Kidney glomerular epithelial cell (primary cell): ENCODE measurements around the gene QPCT.
"Not testable (repeated sequence)": the region's sequence is repeated elsewhere in the genome, so short reads cannot be mapped to it uniquely, and the experiment has no call there.

Experiments
- DNase-seq: peaks from one replicate; lab custom pipeline; 2025; lab: John Stamatoyannopoulos, UW

Gene QPCT

DNA sequence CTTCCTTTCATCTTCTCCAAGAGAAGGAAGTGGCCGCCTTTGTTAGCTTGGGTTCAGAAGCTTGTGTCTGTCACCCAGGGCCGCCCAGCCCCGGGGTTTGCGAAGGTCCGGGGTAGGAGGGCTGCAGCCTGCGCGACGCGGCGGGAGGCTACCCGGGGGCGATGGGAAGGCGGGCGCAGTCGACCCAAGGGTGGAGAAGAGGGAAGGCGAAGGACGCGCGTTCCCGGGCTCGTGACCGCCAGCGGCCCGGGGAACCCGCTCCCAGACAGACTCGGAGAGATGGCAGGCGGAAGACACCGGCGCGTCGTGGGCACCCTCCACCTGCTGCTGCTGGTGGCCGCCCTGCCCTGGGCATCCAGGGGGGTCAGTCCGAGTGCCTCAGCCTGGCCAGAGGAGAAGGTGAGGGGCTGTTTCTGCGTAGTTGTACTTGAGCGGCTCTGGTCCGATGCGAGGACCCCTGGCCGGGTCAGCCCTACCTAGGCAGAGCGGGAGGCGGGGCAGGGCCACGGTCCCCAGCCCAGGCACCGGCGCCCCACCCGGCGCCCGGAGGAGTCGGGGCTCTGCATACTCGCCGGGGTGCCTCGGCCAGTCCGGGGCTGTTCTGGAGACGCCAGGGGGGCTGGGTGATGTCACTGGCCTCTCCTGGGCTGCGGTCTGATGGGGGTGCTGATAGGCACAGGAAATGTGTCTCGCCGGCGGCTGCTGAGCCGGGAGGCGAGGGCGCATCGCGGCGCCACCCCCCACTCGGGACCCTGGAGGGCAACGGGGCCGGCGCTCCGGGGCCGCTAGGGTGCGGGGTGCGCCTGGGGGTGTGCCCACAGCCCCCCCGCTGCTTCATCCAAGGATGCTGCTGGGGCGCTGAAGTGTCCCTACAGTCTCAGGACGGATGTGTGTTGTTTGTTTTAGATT lies at the start of gene QPCT:
Gene QPCT (plus strand): TSS at position 178 of the 909 bp plus-strand sequence. CDS start 102 bp downstream, at position 280.
- DNase-seq, result peak; percentile 42

DNA sequence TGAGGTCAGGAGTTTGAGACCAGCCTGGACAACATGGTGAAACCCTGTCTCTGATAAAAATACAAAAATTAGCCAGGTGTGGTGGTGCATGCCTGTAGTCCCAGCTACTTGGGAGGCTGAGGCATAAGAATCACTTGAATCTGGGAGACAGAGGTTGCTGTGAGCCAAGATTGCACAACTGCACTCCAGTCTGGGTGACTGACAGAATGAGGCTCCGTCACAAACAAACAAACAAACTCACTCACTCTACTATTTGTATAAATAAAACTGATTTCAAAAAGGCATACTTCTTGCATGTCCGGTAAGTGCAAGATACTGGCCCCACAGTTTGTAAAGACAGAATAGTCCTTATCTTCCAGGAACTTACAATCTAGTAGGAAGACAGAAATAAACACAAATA lies 49.6 kb upstream of the QPCT start:
- DNase-seq, result not testable (repeated sequence)

DNA sequence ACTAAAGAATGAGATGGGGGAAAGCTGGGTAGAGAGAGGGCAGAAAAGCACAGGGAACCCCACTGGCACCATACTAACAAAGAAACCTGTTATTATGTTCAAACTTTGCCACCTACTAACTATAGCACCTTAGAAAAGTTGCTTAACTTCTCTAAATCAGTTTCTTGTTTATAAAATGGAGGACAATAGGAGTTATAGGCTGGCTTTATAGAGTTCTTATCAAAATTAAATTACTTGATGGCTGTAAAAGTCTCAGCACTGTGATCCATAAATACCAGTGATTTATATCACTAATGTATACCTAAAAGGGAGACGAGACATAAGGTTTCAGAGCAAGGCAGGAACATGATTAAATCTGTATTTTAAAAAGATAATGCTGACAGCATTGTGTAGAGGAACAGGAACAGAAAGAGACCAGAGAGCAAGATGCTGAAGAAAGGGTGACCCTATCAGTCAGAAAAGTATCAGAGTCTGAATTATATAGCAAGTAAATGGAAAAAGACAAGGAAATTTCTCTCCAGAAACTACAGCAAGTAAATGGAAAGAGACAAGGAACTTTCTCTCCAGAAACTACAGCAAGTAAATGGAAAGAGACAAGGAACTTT lies 48.9 kb upstream of the QPCT start:
- DNase-seq, result no peak

DNA sequence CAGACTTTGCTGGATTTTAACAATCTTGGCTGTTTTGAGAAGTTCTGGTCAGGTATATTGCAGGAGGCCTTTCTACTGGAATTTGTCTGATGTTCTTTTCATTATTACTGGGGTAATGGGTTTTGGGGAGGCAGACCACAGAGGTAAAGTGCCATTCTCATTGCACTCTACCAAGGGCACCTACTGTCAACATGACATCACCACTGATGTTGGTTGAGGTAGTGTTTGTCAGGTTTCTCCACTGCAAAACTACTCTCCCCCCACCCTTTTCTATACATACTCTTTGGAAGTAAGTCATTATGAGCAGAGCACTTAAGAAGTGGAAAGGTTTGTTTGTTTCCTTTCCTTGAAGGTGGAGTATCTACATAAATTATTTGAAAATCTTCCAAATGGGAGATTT lies 46.8 kb upstream of the QPCT start:
- DNase-seq, result no peak

DNA sequence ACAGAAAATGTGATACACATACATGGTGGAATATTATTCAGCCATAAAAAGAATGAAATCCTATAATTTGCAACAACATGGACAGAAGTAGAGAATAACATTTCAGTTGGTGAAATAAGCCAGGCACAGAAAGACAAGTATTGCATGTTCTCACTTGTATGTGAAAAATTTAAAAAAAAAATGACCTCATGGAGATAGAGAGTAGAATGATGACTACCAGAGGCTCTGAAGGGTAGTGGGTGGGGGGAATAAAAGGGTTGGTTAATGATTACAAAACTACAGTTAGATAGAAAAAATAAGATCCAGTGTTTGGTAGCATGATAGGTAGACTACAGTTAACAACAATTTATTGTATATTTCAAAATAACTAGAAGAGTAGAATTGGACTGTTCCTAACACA lies 44.3 kb upstream of the QPCT start:
- peak; percentile 31 for DNase-seq

DNA sequence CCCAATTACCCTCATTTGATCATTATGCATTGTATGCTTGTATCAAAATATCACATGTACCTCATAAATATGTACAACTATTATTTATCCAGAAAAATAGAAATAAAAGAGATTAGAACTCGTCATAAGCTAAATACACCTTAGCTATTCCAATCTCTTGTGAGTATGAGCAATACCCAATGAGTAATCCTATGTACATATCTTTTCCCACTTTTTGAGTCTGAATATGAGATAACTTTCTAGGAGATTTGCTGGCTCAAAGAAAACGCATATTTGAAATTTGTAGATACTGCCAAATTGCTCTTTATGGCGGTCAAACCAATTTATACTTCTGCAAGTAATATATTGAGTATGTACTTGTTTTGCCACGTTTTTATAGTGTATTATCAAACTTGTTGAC lies 43.9 kb upstream of the QPCT start:
- no peak for DNase-seq

DNA sequence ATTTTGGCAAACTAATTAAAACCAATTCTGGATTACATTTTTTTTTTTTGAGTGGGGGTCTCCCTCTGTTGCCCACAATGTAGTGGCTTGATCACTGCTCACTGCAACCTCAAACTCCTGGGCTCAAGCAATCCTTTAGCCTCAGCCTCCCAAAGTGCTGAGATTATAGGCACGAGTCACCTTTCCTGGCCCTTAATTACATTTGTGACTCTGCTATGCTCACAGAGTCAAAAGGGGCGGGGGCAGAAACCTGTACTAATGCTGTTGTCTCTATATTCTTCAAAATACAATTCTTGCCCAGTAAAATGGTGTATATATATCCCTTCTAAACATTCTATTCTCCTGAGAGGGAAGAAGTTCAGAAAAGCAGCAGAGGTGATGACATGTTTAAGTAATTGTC lies 43.0 kb upstream of the QPCT start:
- DNase-seq, result no peak

DNA sequence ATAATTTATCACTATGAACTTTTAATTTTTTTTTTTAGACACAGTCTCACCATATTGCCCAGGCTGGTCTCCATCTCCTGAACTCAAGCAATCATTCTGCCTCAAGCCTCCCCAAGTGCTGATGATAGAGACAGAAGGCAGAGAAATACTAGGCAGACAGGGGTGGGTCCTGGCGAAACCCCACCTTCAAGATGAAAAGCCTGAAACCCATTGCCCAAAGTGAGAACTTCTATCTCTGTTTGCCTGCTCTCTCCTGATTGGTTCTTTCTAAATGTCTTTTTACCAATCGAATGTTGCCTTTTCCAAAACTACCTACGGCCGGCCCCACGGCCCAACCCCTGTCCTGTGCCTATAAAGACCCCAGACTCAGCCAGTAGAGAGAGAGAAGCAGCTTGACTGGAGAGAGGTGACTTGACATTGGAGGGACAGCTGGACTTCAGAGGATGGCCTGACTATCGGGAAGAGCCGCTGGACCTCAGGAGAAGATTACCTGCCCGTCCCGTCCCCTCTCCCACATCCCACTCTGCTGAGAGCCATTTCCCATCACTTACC lies 41.7 kb upstream of the QPCT start:
- no peak for DNase-seq

DNA sequence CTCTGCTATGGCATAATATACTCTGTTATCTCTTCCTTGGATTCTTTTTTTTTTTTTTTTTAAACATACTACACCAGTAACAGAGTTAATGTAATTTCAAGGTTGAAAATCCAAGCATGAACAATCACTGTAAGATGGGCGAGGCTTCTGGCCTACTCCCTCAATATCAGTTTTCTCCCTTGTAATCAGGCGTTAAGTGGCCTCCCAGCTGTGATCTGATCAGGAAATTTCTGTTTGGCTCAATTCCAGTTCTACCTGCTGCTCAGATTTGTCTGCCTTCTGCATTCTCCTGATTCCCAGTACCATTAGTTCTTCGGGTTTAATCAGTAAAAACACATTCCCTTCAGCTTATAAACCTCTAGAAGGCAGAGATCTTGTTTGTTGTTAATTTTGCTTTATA lies 38.4 kb upstream of the QPCT start:
- DNase-seq, result no peak

DNA sequence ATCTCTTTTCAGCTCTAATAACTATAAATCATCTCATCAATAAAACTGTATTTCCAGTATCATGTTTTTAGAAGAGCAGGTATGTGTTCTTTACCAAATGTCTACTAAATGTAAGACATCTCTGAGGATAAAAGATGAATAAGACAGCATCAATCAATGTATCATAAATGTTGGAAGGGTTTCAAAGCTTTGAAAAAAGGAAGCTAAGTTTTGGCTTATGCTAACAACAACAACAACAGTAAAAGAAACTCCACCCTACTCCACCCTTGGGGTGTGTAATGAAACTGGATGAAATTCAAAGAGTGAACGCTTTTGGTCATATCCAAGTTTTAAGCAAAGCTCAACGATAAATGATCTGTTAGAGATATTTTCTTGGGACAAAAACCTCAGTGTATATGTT lies 36.9 kb upstream of the QPCT start:
- DNase-seq, result no peak

DNA sequence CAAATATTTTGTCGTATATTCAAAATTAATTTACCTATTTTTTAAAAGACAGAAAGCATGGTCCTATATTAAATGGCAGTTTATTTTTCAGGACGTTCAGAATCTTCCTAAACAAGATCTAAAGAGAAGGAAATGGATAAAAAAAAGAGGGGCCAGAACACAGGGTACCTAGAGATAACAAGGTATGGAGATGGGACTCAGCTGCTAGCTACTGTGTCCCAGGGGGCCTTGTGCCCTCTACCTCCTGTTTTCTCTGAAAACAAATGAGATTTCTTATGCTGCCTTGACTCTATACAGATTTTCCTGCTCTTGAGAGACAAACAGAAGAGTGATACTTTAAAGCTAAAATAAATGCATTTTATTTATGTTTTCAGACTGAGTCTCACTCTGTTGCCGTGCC lies 29.1 kb upstream of the QPCT start:
- DNase-seq, result no peak

DNA sequence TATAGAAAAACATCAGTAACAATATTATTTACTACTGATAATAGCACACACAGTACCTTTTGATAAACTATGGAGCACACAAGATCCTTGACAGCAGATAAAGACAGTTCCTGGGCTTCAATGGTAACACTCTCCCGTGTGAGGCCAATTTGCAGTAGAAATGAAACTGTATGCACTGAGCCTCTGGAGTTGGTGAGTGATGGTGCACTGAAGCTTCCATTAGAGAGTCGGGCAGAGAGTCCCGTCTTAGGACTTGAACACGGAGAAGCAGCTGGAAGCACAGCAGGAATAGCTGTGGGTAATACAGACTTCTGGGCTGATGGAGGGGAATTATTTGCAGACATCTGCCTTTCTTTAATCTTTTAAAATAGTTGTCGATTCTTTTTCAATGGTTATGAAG lies 28.2 kb upstream of the QPCT start:
- no peak for DNase-seq

DNA sequence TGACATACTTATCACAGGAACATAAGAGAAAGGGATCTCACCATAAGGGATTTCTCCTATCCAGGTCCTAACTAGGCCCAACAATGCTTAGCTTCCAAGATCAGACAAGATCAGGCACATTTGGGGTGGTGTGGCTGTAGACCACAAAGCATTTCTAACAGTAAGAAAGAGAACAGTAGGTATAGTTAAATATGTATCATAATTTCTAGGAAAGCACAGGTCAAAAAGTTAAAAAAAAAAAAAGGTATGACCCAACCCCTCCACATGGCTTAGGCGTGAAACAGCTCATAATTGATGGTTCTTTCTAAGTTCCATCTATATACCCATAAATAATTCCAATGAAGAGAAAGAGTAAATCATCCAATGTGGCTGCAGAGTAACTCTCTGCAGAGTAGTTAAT lies 26.7 kb upstream of the QPCT start:
- DNase-seq, result no peak

DNA sequence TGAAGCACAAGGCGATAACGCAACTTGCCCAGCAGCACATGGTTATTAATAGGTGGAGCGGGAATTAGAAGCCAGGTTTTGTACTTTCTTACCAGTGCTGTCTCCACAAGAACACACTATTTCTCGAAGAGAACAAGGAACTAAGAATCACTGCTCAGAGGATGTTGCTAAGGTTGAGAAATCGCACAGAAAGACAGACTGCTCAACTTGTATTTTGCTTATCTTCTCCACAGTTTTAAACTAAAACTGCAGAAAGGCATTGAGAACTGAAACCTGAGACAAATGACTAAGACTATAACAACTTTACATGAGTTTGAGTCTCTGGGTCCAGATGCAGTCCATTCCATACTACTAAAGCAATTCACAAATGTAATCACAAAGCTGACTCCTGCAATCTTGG lies 26.0 kb upstream of the QPCT start:
- DNase-seq, result no peak

DNA sequence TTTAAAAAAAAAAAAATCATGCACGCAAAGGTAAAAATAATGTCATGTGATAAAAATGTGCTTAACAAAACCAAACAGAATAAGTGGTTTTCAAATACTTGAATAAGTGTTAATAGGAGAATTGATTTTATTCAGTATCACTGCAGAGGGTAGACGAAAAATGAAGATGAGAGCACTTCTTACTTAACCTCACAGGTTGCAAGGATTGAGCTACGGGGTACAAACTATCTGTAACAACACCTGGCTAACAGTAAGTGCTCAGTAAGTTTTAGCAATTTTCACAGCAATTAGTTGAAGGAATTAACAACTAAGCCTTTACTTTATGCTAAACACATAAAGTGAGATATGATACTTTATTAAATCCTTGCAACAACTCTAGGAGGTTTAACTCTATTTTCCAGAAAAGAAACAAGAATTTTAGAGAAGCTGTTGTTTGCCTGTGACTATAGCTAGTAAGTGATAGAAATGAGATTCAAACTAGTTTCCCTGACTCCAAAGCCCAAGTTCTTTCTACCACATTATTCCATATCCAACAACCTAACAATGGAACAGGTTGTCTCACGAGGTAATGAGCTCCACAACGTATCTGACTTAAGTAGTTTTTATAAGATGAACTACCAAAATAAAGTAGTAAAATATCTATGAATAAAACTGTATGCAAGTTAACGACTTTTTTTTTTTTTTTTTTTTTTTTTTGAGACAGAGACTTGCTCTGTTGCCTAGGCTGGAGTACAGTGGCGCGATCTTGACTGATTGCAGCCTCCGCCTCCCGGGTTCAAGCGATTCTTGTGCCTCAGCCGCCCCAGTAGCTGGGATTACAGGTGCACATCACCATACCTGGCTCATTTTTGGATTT lies 24.4 kb upstream of the QPCT start:
- no peak for DNase-seq

DNA sequence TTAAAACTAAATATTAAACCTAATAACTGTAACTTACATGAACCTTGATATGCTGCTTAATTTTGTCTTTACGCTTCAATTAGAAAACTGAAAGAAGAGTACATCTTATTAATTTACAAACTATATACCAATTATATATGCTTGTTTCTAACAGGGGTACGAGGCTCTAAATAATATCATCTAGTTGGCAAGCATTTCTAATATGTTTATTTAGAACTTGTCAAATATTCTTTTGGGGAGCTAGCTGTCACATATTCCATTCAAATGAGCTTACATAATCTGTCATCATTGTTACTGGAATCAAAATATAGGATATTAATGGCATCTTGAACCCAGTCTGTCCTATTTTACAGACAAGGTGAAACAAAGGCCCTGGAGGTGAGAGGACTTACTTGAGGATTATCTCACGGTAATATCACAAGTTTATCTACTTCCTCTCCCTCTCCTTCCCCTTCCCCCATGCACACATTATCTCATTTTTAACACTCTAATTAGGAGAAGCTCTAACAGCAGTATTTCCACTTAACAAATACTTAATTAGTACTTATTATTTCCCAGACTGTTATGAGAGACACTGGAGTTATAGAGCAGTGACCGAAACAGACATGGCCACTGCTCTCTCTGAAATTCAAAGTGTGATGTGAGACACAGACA lies 23.3 kb upstream of the QPCT start:
- DNase-seq, result no peak

DNA sequence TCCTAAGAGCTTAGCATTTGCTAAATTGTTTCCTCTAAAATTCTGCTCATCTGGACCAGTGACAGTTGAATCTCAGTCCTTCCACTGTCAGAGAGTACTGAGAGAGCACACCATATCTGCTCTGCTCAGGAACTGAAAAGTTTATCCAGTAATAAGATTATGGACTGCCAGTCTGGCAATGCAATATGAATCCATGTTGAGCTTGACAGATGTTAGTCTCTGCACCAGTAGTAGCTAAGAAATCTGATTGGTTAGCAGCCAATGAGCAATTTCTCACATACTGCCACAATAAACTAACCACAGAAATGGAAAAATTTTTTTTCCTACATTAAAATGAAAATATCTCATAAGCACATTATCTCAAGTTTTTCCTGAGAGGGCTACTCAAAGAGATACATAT lies 22.1 kb upstream of the QPCT start:
- no peak for DNase-seq

DNA sequence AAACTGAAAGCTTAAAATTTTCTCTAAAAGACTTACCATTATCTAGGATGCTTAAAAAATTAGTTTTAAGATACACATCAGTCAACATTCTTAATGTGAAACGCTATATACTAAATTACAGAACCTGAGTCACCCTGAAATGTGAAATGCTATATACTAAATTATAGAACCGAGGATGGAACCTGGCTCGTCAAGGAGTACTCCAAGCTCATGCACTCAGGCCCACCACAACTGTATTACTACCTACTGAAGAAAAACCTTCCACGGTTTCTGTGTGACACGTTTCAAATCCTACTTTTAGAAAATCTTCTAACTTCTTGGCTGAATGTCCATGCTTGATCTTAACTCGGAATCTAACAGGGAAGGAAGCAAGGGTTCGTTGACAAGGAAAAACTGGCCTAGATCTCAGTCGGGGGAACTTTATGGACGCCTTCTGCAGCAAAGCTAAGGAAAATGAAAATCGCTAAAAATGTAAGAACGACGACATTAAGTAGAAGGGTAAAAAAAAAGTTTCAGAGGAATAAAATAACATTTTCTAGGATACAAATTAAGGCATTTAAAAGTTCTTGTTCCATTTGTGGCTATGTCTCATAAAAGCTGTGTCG lies 21.2 kb upstream of the QPCT start:
- DNase-seq, result no peak

DNA sequence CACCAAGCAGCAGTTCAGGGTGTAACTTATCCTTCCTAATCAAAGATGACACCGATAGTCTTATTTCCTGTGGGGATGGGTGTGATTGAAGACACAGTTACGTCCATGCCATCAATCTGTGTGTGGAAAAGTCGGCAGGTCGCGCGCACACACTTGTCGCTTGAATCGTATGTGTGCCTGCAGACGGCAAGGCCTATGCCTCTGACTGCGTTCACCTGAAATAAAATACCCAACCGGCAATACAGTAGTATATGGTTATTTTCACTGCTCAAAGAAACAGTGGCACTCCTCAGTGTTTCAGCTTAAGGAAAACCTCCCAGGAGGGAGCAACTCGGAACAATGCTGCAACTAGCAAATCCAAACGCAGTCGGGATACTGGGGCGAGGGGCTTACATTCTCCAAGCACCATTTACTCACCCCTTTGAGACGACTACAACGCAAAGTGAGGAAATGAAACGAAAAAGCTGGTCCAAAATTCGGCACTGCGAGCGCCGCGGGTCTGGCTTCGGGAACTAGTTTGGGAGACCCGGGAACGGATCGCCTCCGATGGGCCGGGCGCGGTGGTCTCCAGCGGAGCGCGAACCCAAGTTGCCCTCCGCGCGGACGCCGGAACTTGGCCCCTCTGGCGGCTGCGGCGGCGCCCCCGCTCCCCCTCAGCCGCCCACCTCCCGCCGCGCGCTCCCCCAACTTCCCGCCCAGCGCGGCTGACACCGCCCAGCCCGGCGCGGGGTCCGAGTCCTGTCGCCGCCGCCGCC lies 20.5 kb upstream of the QPCT start:
- DNase-seq, result peak; percentile 32

DNA sequence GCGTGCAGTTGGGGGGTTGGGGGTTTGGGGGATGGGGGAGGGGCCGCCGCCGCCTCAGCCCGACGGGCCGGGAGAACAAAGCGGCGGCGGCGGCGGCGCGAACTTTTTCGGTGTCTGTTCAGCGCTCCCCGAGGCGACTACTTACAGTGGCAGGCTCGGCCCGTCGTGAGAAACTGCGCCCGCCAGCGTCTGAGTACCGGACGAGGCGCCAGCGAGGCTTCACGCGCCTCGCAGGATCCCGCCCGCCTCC lies 20.0 kb upstream of the QPCT start:
- no peak for DNase-seq
